CD4-positive, alpha-beta T cell (primary cell): ENCODE measurements around the gene P3H2. TPM values are rescaled to one million over a fixed set of nuclear protein-coding genes. Genes with fewer than 3 reads are reported as not detected.

Experiments used
- ATAC-seq: fragments of 200-7000 bp; cut with Tn5 transposase; one replicate; pipeline ENCODE4 v1.10.0; 2022; ENCODE audit warnings: mild to moderate bottlenecking; ENCODE audit not compliant: poor library complexity
- CTCF ChIA-PET: fragments of 350-600 bp; sonication (Branson Sonifier 250); formaldehyde crosslinking; loops from one replicate; lab custom pipeline; 2021; ENCODE audit warnings: antibody characterized with exemption, inconsistent platforms; lab: Charles Lee
- POLR2A ChIA-PET: fragments of 350-600 bp; sonication (Branson Sonifier 250); formaldehyde crosslinking; loops from one replicate; lab custom pipeline; 2021; ENCODE audit warnings: antibody characterized with exemption, inconsistent platforms; lab: Charles Lee
- DNase-seq, 14 experiments: peaks; one replicate each; pipeline ENCODE4 v3.0.0-alpha.2; 2013 to 2020; ENCODE audit warnings: mixed read lengths in 2 of 14
- H3K27ac ChIP-seq, 2 donors: one replicate each; pipeline versions ENCODE4 v1.5.1 to v1.7.0; 2013; ENCODE audit warnings: low read length in 2 of 2, low read depth in 1 of 2, mild to moderate bottlenecking in 1 of 2
- H3K27me3 ChIP-seq, 2 experiments: 1 replicate in 1 of 2; 2 replicates in 1 of 2; pipeline versions ENCODE4 v1.6.1 to v1.7.0; 2013; ENCODE audit warnings: low read length in 2 of 2, control low read depth in 1 of 2, mild to moderate bottlenecking in 1 of 2, moderate library complexity in 1 of 2; ENCODE audit not compliant: insufficient read depth in 2 of 2, control insufficient read depth in 1 of 2
- H3K36me3 ChIP-seq: one replicate; pipeline ENCODE4 v1.6.1; 2013; ENCODE audit warnings: low read length, control low read depth; ENCODE audit not compliant: insufficient read depth
- H3K4me1 ChIP-seq: one replicate; pipeline ENCODE4 v1.6.1; 2013; ENCODE audit warnings: low read length, control low read depth; ENCODE audit not compliant: insufficient read depth
- H3K4me3 ChIP-seq: one replicate; pipeline ENCODE4 v1.5.1; 2013; ENCODE audit warnings: mild to moderate bottlenecking, low read length, moderate library complexity
- H3K9me3 ChIP-seq, 2 experiments: 1 replicate in 1 of 2; 2 replicates in 1 of 2; pipeline versions ENCODE4 v1.6.1 to v1.7.0; 2013; ENCODE audit warnings: low read length in 2 of 2, mild to moderate bottlenecking in 2 of 2, control low read depth in 1 of 2, moderate library complexity in 1 of 2; ENCODE audit not compliant: control insufficient read depth in 1 of 2, insufficient read depth in 1 of 2
- H3K27ac Mint-ChIP-seq: one replicate; pipeline ENCODE4 v1.8.0; 2020; ENCODE audit warnings: mixed read lengths
- H3K27me3 Mint-ChIP-seq: one replicate; pipeline ENCODE4 v1.8.0; 2021; ENCODE audit warnings: mixed read lengths
- H3K36me3 Mint-ChIP-seq: one replicate; pipeline ENCODE4 v1.8.0; 2021; ENCODE audit warnings: low read depth, mixed read lengths
- H3K4me1 Mint-ChIP-seq: one replicate; pipeline ENCODE4 v1.8.0; 2021; ENCODE audit warnings: low read depth, mixed read lengths
- H3K4me3 Mint-ChIP-seq: one replicate; pipeline ENCODE4 v1.8.0; 2020; ENCODE audit warnings: mild to moderate bottlenecking, mixed read lengths
- H3K9me3 Mint-ChIP-seq: one replicate; pipeline ENCODE4 v1.8.0; 2020; ENCODE audit warnings: mixed read lengths
- intact Hi-C, 2 experiments: fragments of 100-400 bp; cut with DNase I in 1 of 2; cut with micrococcal nuclease in 1 of 2; formaldehyde crosslinking; loops; one replicate each; pipeline versions ENCODE4 v1.15.1 to v1.9.0; 2023 to 2025; cut with DNase I, micrococcal nuclease
- total RNA-seq, 174 experiments: library from RNA in 2 of 174; stranded (reverse) in 2 of 174; gene quantifications; one replicate each; pipeline ENCODE4 v1.2.3 and lab custom pipeline; 2021 to 2026
- TF ChIP-seq, protein P1 (sequence below): fragments of 200-600 bp; IDR thresholded peaks from one replicate; pipeline ENCODE4 v1.8.0; 2022; ENCODE audit warnings: antibody characterized with exemption, mild to moderate bottlenecking

The P3H2 gene
- total RNA-seq, 2 experiments from 2014 or later: not detected

DNA sequence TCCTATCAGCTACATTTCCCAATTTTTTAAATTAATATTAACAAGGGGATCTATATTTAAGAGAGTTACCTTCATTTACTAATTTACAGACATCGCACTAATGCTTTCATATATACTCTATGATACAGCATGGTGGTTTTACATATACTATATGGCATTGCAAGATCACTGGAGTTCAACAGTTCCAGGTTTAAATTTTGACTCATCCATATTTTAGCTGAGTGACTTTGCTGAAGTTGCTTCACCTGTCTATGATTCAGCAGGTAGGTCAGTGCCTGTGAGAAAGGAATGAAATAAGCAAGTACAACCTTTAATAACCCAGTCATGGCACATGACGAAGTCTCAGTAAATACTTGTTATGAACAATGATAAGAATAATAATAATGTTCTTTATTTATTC is 211.1 kb downstream of the P3H2 start:
- H3K9me3 Mint-ChIP-seq: no peaks in the 10 kb centered on the region
- intact Hi-C loops: no loop called here
- H3K27me3 ChIP-seq: peaks cover 2 to 3% of the 10 kb centered on the region in 2 experiments
- no peak overlapping the region for H3K27ac ChIP-seq
- no peaks in the 10 kb centered on the region for H3K36me3 Mint-ChIP-seq
- no peak overlapping the region for H3K4me3 ChIP-seq
- H3K4me3 Mint-ChIP-seq: no peak overlapping the region
- ChIA-PET POLR2A (no interaction called here), CTCF (no interaction called here)
- no peak overlapping the region for H3K27ac Mint-ChIP-seq
- peaks cover 14% of the 10 kb centered on the region for H3K27me3 Mint-ChIP-seq
- H3K36me3 ChIP-seq: no peaks in the 10 kb centered on the region
- TF ChIP-seq, protein P1, sequence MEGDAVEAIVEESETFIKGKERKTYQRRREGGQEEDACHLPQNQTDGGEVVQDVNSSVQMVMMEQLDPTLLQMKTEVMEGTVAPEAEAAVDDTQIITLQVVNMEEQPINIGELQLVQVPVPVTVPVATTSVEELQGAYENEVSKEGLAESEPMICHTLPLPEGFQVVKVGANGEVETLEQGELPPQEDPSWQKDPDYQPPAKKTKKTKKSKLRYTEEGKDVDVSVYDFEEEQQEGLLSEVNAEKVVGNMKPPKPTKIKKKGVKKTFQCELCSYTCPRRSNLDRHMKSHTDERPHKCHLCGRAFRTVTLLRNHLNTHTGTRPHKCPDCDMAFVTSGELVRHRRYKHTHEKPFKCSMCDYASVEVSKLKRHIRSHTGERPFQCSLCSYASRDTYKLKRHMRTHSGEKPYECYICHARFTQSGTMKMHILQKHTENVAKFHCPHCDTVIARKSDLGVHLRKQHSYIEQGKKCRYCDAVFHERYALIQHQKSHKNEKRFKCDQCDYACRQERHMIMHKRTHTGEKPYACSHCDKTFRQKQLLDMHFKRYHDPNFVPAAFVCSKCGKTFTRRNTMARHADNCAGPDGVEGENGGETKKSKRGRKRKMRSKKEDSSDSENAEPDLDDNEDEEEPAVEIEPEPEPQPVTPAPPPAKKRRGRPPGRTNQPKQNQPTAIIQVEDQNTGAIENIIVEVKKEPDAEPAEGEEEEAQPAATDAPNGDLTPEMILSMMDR: no peak
- no peaks in the 10 kb centered on the region for H3K4me1 ChIP-seq
- ATAC-seq: no peak
- no peak for DNase-seq
- H3K4me1 Mint-ChIP-seq: no peaks in the 10 kb centered on the region
- no peaks in the 10 kb centered on the region for H3K9me3 ChIP-seq

DNA sequence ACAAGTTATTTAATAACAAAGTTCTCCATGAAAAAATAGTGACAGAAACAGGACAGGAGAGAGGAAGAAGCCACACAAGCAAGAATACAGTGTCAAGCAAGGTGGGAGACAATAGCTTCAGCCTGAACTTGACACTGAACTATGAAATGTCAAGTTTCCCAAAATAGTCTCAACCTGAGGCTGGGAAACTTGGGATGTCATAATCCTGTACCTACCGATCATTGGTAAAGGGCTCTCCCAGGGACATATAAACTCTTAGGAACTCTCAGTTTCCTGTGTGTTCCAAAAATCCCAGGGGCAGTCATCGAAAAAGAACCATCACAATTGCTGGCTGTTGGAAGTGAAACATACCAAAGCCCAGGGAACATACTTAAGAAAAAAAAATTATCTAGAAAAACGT is 211.6 kb downstream of the P3H2 start:
- Histone ChIP-seq H3K9me3 (no peaks in the 10 kb centered on the region), H3K36me3 (no peaks in the 10 kb centered on the region), H3K4me1 (no peaks in the 10 kb centered on the region), H3K27me3 (peaks cover 2 to 3% of the 10 kb centered on the region in 2 experiments), H3K4me3 (no peak overlapping the region), H3K27ac (no peak overlapping the region)
- H3K27me3 Mint-ChIP-seq: peaks cover 14% of the 10 kb centered on the region
- no peaks in the 10 kb centered on the region for H3K36me3 Mint-ChIP-seq
- ChIA-PET POLR2A (no interaction called here), CTCF (no interaction called here)
- no peak for ATAC-seq
- no peak overlapping the region for H3K4me3 Mint-ChIP-seq
- TF ChIP-seq, protein P1: no peak
- no peak overlapping the region for H3K27ac Mint-ChIP-seq
- no peaks in the 10 kb centered on the region for H3K4me1 Mint-ChIP-seq
- intact Hi-C loops: no loop called here
- no peaks in the 10 kb centered on the region for H3K9me3 Mint-ChIP-seq
- DNase-seq: no peak

DNA sequence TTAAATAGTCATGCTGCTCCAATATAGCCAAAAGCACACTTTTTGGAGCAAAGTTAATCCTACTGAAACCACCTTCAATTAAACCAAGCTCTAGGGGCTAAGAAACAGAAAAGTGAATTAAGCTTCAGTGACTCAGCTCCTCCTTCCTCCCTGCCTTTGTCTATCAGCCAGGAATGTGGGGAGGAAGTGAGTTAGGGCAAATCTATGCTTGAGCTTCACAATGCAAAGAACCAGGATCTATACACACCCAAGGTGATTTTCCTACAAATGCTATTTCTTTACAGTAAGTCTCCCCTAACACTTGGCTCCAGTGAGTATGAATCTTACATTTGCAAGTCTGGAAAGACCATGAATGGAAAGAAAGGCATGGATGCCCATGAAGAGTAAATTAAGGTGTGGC is 212.1 kb downstream of the P3H2 start:
- Mint-ChIP-seq H3K4me3 (no peak overlapping the region), H3K27me3 (peaks cover 10% of the 10 kb centered on the region), H3K4me1 (no peaks in the 10 kb centered on the region), H3K9me3 (no peaks in the 10 kb centered on the region), H3K36me3 (no peaks in the 10 kb centered on the region), H3K27ac (no peak overlapping the region)
- Histone ChIP-seq H3K9me3 (no peaks in the 10 kb centered on the region), H3K4me3 (no peak overlapping the region), H3K27ac (no peak overlapping the region), H3K27me3 (peaks cover 2 to 3% of the 10 kb centered on the region in 2 experiments), H3K4me1 (no peaks in the 10 kb centered on the region), H3K36me3 (no peaks in the 10 kb centered on the region)
- CTCF ChIA-PET: no interaction called here
- TF ChIP-seq, protein P1: no peak
- no peak for ATAC-seq
- POLR2A ChIA-PET: no interaction called here
- intact Hi-C loops: no loop called here
- DNase-seq: no peak
